A673 (cell line): ENCODE results near the gene FAM171A2. TPM values are rescaled to one million over a fixed set of nuclear protein-coding genes. Genes with fewer than 3 reads are reported as not detected.

Experiments
- BruUV-seq: library from RNA; stranded (reverse); fragments of 400-500 nt; replicated peaks from 2 replicates; lab custom pipeline; 2021; lab: Mats Ljungman, UMichigan
- CTCF ChIA-PET: fragments of 300-600 bp; sonication (Branson Sonifier 250); formaldehyde crosslinking; loops from one replicate; lab custom pipeline; 2022; ENCODE audit warnings: antibody characterized with exemption; lab: Charles Lee
- POLR2A ChIA-PET: fragments of 300-600 bp; sonication (Branson Sonifier 250); formaldehyde crosslinking; loops from one replicate; lab custom pipeline; 2022; ENCODE audit warnings: antibody characterized with exemption; ENCODE audit not compliant: low non-redundant PET; lab: Charles Lee
- DNase-seq: peaks from one replicate; pipeline ENCODE4 v3.0.0-alpha.2; 2015; ENCODE audit warnings: low spot score
- H3K27ac ChIP-seq: fragments of 200-600 bp; sonication (generic); 2 replicates; pipeline ENCODE4 v1.5.1; 2016; ENCODE audit warnings: mixed run types, low read depth, mild to moderate bottlenecking, mixed read lengths, antibody characterized with exemption, low read length; ENCODE audit not compliant: poor library complexity, severe bottlenecking
- H3K27me3 ChIP-seq: fragments of 200-600 bp; sonication (generic); replicated peaks from 2 replicates; pipeline ENCODE4 v1.6.1; 2017; ENCODE audit warnings: mixed run types, low read depth, mild to moderate bottlenecking, mixed read lengths, antibody characterized with exemption, low read length; ENCODE audit not compliant: insufficient read depth, poor library complexity
- H3K36me3 ChIP-seq: fragments of 200-600 bp; sonication (generic); 2 replicates; pipeline ENCODE4 v1.6.1; 2016; ENCODE audit warnings: mixed run types, mild to moderate bottlenecking, mixed read lengths, antibody characterized with exemption, low read length; ENCODE audit not compliant: insufficient read depth, poor library complexity, severe bottlenecking
- H3K4me1 ChIP-seq: fragments of 200-600 bp; sonication (generic); 2 replicates; pipeline ENCODE4 v1.6.1; 2017; ENCODE audit warnings: mixed run types, mild to moderate bottlenecking, mixed read lengths, antibody characterized with exemption, low read length; ENCODE audit not compliant: insufficient read depth, poor library complexity, severe bottlenecking
- H3K4me3 ChIP-seq: fragments of 200-600 bp; sonication (generic); 2 replicates; pipeline ENCODE4 v1.5.1; 2016; ENCODE audit warnings: low read depth, mixed run types, mild to moderate bottlenecking, mixed read lengths, low read length; ENCODE audit not compliant: poor library complexity, severe bottlenecking
- H3K9me3 ChIP-seq: fragments of 200-600 bp; sonication (generic); 2 replicates; pipeline ENCODE4 v1.6.1; 2016; ENCODE audit warnings: mixed run types, low read depth, mild to moderate bottlenecking, mixed read lengths, antibody characterized with exemption, low read length; ENCODE audit not compliant: poor library complexity, severe bottlenecking
- EZH2 ChIP-seq: fragments of 200-600 bp; sonication (generic); IDR thresholded peaks from 2 replicates; pipeline ENCODE4 v1.6.1; 2017; ENCODE audit warnings: borderline replicate concordance, low read depth, mild to moderate bottlenecking, mixed read lengths, antibody characterized with exemption, low read length; ENCODE audit not compliant: poor library complexity, severe bottlenecking
- intact Hi-C: fragments of 100-400 bp; cut with micrococcal nuclease; formaldehyde crosslinking; loops from one replicate; pipeline ENCODE4 v1.10.0; 2022; ENCODE audit not compliant: unreplicated experiment
- total RNA-seq: library from RNA; stranded (reverse); gene quantifications from 2 replicates; pipeline ENCODE4 v1.2.3, GENCODE V29; 2021
- TF ChIP-seq, protein P1 (sequence below): fragments of 300-800, 200-600 bp; sonication (generic); conservative IDR thresholded peaks from 2 replicates; pipeline ENCODE4 v1.5.1; 2017; ENCODE audit warnings: low read depth, mild to moderate bottlenecking, antibody characterized with exemption, low read length, moderate library complexity, mixed read lengths

Gene FAM171A2
- total RNA-seq, 1 experiment from 2014 or later, result 12.8 TPM

DNA sequence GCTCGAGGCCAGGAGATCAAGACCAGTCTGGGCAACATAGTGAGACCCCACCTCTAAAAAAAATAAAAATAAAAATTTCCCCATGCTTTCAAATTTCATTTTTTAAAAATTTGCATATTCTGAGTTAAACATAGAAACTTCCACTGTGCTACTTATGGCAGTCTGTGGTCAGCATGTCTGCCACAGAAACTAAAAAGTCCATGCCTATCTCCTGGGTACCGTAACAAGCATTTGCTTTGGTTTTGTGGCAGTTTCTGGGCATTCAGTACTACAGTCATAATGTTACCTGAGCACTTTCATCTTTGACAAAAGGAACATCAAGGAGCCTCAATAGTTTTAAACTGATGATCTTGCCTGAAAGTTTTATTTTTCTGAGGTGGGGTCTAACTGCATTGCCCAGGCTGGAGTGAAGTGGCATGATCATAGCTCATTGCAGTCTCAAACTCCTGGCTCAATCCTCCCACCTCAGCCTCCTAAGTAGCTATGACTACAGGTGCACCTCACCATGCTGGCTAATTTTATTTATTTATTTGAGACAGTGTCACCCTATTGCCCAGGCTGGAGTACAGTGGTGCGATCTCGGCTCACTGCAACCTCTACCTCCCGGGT is 39.0 kb upstream of the FAM171A2 start:
- intact Hi-C loops, result no loop called here
- POLR2A ChIA-PET, result no interaction called here

DNA sequence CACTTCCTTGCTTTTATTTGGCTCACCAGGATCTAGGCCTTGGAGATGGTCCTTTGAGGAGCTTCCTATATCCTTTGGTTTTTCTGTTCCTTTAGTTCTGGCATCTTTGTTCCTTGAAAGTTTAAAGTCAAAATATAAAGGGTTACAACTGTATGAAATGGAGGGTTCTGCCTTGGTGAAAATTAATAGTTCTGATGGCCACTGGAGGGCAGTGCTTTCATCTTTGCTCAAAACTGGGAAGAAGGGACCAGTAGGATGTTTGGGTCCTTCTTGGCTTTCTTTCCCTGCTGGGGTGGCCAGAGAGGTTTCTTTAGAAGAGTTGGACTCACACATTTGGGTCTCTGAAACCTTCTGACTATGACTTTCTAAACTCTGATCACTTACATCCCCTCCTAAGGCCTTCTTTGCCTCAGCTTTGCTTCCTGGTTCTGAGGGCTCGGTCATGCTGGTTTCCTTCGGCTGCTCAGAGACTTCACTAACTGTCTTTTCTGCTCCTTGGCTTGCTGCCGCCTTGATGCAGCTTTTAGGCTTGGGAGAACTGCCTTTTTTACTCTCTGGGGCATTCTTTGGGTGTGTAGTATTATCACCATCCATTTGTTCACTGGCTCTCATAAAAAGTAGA is 36.7 kb upstream of the FAM171A2 start:
- BruUV-seq, result no TSS peak
- TF ChIP-seq, protein P1, sequence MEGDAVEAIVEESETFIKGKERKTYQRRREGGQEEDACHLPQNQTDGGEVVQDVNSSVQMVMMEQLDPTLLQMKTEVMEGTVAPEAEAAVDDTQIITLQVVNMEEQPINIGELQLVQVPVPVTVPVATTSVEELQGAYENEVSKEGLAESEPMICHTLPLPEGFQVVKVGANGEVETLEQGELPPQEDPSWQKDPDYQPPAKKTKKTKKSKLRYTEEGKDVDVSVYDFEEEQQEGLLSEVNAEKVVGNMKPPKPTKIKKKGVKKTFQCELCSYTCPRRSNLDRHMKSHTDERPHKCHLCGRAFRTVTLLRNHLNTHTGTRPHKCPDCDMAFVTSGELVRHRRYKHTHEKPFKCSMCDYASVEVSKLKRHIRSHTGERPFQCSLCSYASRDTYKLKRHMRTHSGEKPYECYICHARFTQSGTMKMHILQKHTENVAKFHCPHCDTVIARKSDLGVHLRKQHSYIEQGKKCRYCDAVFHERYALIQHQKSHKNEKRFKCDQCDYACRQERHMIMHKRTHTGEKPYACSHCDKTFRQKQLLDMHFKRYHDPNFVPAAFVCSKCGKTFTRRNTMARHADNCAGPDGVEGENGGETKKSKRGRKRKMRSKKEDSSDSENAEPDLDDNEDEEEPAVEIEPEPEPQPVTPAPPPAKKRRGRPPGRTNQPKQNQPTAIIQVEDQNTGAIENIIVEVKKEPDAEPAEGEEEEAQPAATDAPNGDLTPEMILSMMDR, result peak; percentile 47
- TF ChIP-seq EZH2, result no peak
- peaks cover 16% of the 10 kb centered on the region for H3K36me3 ChIP-seq
- intact Hi-C loops, result no loop called here
- H3K27ac ChIP-seq, result no peak overlapping the region
- H3K4me3 ChIP-seq, result no peak overlapping the region
- H3K27me3 ChIP-seq, result no peaks in the 10 kb centered on the region
- ChIA-PET CTCF (interaction anchor here (0.6 to 1.8 kb wide), 2 partner anchors 36 to 123 kb away, joined by 4 read pairs; no protein-coding TSS in a partner anchor), POLR2A (interaction anchor here (0.6 kb wide), 1 partner anchor 58 kb away, joined by 4 read pairs; no protein-coding TSS in a partner anchor)
- no peak for DNase-seq
- no peaks in the 10 kb centered on the region for H3K4me1 ChIP-seq
- H3K9me3 ChIP-seq, result no peaks in the 10 kb centered on the region

More for the DNA sequence above, 39.0 kb upstream of the FAM171A2 start:
- H3K9me3 ChIP-seq, result no peaks in the 10 kb centered on the region
- no peak overlapping the region for H3K4me3 ChIP-seq
- H3K4me1 ChIP-seq, result no peaks in the 10 kb centered on the region
- no TSS peak for BruUV-seq
- no peak for TF ChIP-seq EZH2
- TF ChIP-seq, protein P1, result no peak
- H3K27me3 ChIP-seq, result no peaks in the 10 kb centered on the region
- CTCF ChIA-PET, result no interaction called here
- peaks cover 17% of the 10 kb centered on the region for H3K36me3 ChIP-seq
- no peak for DNase-seq
- H3K27ac ChIP-seq, result no peak overlapping the region

DNA sequence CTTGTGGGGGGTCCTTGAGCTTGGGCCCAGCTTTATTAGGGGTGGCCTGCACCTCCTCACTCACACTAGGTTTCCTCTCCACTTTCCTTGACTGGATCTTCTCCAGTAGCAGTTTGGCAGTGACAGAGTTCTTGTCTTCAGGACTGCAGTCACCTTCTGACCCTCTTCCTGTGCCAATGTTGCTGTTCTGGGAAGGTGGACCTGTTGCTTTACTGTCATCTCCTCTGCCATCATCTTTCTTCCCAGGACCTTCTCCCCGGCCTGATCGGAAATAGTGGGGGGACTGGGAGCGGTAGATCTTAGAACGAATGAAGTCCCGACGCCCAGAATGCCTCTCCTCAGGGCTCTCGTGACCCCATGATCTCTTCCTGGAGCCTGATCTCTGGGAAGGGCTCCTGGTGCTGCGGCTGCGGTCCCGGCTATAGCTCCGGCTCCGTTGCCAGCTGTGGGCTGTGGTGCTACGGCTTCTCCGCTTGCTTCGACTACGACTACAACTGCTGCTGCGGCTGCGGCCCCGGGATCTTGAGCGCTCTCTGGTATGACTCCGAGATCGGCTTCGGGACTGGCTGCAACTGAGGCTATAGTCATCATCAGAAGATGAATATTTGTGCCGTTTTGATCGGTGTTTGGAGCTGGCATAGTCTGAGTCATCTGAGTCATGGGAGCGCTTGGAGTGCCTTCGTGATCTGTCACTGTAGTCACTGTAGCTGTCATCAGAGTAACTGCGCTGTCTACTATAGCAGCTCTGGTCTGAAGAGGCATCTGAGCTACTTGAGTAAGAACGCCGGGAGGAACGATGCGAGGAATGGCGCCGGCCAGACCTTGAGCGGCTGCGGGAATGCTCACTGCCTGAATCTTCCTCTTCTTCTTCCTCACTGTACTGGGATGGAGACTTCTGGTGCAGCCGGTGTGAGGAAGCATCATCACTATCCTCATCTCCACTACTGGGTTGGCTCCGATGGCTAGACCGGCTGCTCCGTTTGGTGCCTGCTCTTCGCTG is 35.3 kb upstream of the FAM171A2 start:
- no peaks in the 10 kb centered on the region for H3K27me3 ChIP-seq
- H3K9me3 ChIP-seq, result no peaks in the 10 kb centered on the region
- POLR2A ChIA-PET, result no interaction called here
- H3K4me1 ChIP-seq, result no peaks in the 10 kb centered on the region
- peaks cover 16% of the 10 kb centered on the region for H3K36me3 ChIP-seq
- intact Hi-C loops, result no loop called here
- no TSS peak for BruUV-seq
- DNase-seq, result no peak
- CTCF ChIA-PET, result interaction anchor here (0.5 kb wide), 1 partner anchor 272 kb away, joined by 8 read pairs; no protein-coding TSS in a partner anchor
- TF ChIP-seq, protein P1, result no peak
- no peak for TF ChIP-seq EZH2
- no peak overlapping the region for H3K4me3 ChIP-seq
- H3K27ac ChIP-seq, result no peak overlapping the region
